Neural progenitor cell (in vitro differentiated cells): ENCODE data around the gene S100PBP.
"Not testable (repeated sequence)": the region's sequence is repeated elsewhere in the genome, so short reads cannot be mapped to it uniquely, and the experiment has no call there.

Experiments
- EZH2 ChIP-seq: fragments of 200-600 bp; sonication (generic); IDR thresholded peaks from 2 replicates; pipeline ENCODE4 v1.6.1; 2017; ENCODE audit warnings: antibody characterized with exemption, mild to moderate bottlenecking, moderate library complexity
- EZH2phosphoT487 ChIP-seq: fragments of 200-600 bp; sonication (generic); IDR thresholded peaks from 2 replicates; pipeline ENCODE4 v1.6.1; 2017; ENCODE audit warnings: antibody characterized with exemption
- TF ChIP-seq, protein P1 (sequence below): fragments of 200-600 bp; sonication (generic); IDR thresholded peaks from 2 replicates; pipeline ENCODE4 v1.5.1; 2017; ENCODE audit warnings: antibody characterized with exemption, mild to moderate bottlenecking

DNA sequence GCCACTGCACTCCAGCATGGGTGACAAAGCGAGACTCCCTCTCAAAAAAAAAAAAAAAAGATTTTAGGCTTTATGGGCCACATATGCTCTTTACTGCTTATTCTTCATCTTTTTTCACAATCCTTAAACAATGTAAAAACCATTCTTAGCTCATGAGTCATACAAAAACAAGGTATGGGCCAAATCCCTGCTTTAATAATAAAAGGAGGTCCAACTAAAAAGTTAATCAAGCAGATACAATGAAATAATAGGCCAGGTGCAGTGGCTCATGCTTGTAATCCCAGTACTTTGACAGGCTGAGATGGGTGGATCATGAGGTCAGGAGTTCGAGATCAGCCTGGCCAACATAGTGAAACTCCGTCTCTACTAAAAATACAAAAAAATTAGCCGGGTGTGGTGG lies 21.7 kb upstream of the S100PBP start:
- TF ChIP-seq EZH2, EZH2phosphoT487: not testable (repeated sequence)
- TF ChIP-seq, protein P1, sequence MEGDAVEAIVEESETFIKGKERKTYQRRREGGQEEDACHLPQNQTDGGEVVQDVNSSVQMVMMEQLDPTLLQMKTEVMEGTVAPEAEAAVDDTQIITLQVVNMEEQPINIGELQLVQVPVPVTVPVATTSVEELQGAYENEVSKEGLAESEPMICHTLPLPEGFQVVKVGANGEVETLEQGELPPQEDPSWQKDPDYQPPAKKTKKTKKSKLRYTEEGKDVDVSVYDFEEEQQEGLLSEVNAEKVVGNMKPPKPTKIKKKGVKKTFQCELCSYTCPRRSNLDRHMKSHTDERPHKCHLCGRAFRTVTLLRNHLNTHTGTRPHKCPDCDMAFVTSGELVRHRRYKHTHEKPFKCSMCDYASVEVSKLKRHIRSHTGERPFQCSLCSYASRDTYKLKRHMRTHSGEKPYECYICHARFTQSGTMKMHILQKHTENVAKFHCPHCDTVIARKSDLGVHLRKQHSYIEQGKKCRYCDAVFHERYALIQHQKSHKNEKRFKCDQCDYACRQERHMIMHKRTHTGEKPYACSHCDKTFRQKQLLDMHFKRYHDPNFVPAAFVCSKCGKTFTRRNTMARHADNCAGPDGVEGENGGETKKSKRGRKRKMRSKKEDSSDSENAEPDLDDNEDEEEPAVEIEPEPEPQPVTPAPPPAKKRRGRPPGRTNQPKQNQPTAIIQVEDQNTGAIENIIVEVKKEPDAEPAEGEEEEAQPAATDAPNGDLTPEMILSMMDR: not testable (repeated sequence)
